WTC11 (cell line): Measurements from ENCODE around the gene FAM193A. TPM values are rescaled to one million over a fixed set of nuclear protein-coding genes. Genes with fewer than 3 reads are reported as not detected.

ENCODE experiments used
- ATAC-seq: fragments of 200-7000 bp; cut with Tn5 transposase; 2 replicates; pipeline ENCODE4 v1.10.0; 2021; ENCODE audit warnings: mild to moderate bottlenecking, moderate library complexity
- CTCF ChIA-PET: fragments of 300-600 bp; sonication (Branson Sonifier 250); formaldehyde crosslinking; loops from one replicate; lab custom pipeline; 2021; ENCODE audit warnings: antibody characterized with exemption; lab: Charles Lee
- POLR2A ChIA-PET: fragments of 350-600 bp; sonication (Branson Sonifier 250); formaldehyde crosslinking; loops from one replicate; lab custom pipeline; 2021; ENCODE audit warnings: antibody characterized with exemption; lab: Charles Lee
- DNase-seq: peaks from one replicate; pipeline ENCODE4 v3.0.0; 2021; ENCODE audit warnings: low spot score
- H3K27ac Mint-ChIP-seq: 2 replicates; pipeline ENCODE4 v1.8.0; 2021; ENCODE audit warnings: mixed read lengths
- H3K27me3 Mint-ChIP-seq: 2 replicates; pipeline ENCODE4 v1.8.0; 2021; ENCODE audit warnings: low read depth, mild to moderate bottlenecking, moderate library complexity, mixed read lengths
- H3K36me3 Mint-ChIP-seq: 2 replicates; pipeline ENCODE4 v1.8.0; 2021; ENCODE audit warnings: mixed read lengths
- H3K4me1 Mint-ChIP-seq: 2 replicates; pipeline ENCODE4 v1.8.0; 2022; ENCODE audit warnings: mixed read lengths
- H3K4me3 Mint-ChIP-seq: 2 replicates; pipeline ENCODE4 v1.8.0; 2021; ENCODE audit warnings: mild to moderate bottlenecking, moderate library complexity, mixed read lengths
- H3K9me3 Mint-ChIP-seq: 2 replicates; pipeline ENCODE4 v1.8.0; 2021; ENCODE audit warnings: mixed read lengths
- ATF2 ChIP-seq: sonication (generic); formaldehyde crosslinking; IDR thresholded peaks from 2 replicates; pipeline ENCODE4 v1.8.1; 2022; ENCODE audit warnings: low read depth, missing genetic modification reagents, borderline replicate concordance
- E2F1 ChIP-seq: sonication (generic); formaldehyde crosslinking; IDR thresholded peaks from 2 replicates; pipeline ENCODE4 v1.8.0; 2022; ENCODE audit warnings: mild to moderate bottlenecking, missing genetic modification reagents
- ESRRA ChIP-seq: sonication (generic); formaldehyde crosslinking; IDR thresholded peaks from 2 replicates; pipeline ENCODE4 v1.8.1; 2022; ENCODE audit warnings: mild to moderate bottlenecking, missing genetic modification reagents, borderline replicate concordance
- FOXK1 ChIP-seq: sonication (generic); formaldehyde crosslinking; IDR thresholded peaks from 2 replicates; pipeline ENCODE4 v1.8.0; 2022; ENCODE audit warnings: mild to moderate bottlenecking, moderate library complexity, missing genetic modification reagents
- GABPB1 ChIP-seq: sonication (generic); formaldehyde crosslinking; IDR thresholded peaks from 2 replicates; pipeline ENCODE4 v1.8.1; 2023; ENCODE audit warnings: mild to moderate bottlenecking, missing genetic modification reagents
- HMGA2 ChIP-seq: fragments of 250-450 bp; sonication (Bioruptor Pico); IDR thresholded peaks from 2 replicates; pipeline ENCODE4 v1.4.0; 2021; ENCODE audit warnings: mild to moderate bottlenecking, moderate library complexity
- IRF2 ChIP-seq: sonication (generic); formaldehyde crosslinking; IDR thresholded peaks from 2 replicates; pipeline ENCODE4 v1.8.0; 2022; ENCODE audit warnings: low read depth, missing genetic modification reagents, borderline replicate concordance
- JAZF1 ChIP-seq: fragments of 250-450 bp; sonication (Bioruptor Pico); IDR thresholded peaks from 2 replicates; pipeline ENCODE4 v1.9.0; 2021; ENCODE audit warnings: moderate library complexity, mild to moderate bottlenecking, inconsistent platforms
- MAX ChIP-seq: sonication (generic); formaldehyde crosslinking; IDR thresholded peaks from 2 replicates; pipeline ENCODE4 v1.8.0; 2022; ENCODE audit warnings: mild to moderate bottlenecking, missing genetic modification reagents
- MXD4 ChIP-seq: fragments of 250-450 bp; sonication (Bioruptor Pico); IDR thresholded peaks from 2 replicates; pipeline ENCODE4 v1.8.0; 2021; ENCODE audit warnings: mild to moderate bottlenecking, moderate library complexity, borderline replicate concordance
- SMAD3 ChIP-seq: sonication (generic); formaldehyde crosslinking; IDR thresholded peaks from 2 replicates; pipeline ENCODE4 v1.8.0; 2022; ENCODE audit warnings: missing genetic modification reagents, mild to moderate bottlenecking, borderline replicate concordance
- STAT6 ChIP-seq: sonication (generic); formaldehyde crosslinking; conservative IDR thresholded peaks from 2 replicates; pipeline ENCODE4 v1.8.1; 2023; ENCODE audit warnings: mild to moderate bottlenecking, low read depth, missing genetic modification reagents, moderate library complexity
- TEAD4 ChIP-seq: sonication (generic); formaldehyde crosslinking; IDR thresholded peaks from 2 replicates; pipeline ENCODE4 v1.8.0; 2022; ENCODE audit warnings: mild to moderate bottlenecking, missing genetic modification reagents
- TP53 ChIP-seq: sonication (generic); formaldehyde crosslinking; IDR thresholded peaks from 2 replicates; pipeline ENCODE4 v1.8.1; 2023; ENCODE audit warnings: mild to moderate bottlenecking, missing genetic modification reagents
- ZBTB21 ChIP-seq: sonication (generic); formaldehyde crosslinking; IDR thresholded peaks from 2 replicates; pipeline ENCODE4 v1.8.1; 2023; ENCODE audit warnings: mild to moderate bottlenecking, missing genetic modification reagents, borderline replicate concordance
- ZNF138 ChIP-seq: sonication (generic); formaldehyde crosslinking; conservative IDR thresholded peaks from 2 replicates; pipeline ENCODE4 v1.8.1; 2022; ENCODE audit warnings: mild to moderate bottlenecking, moderate library complexity, missing genetic modification reagents
- total RNA-seq: library from RNA; stranded (reverse); gene quantifications from 3 replicates; pipeline ENCODE4 v1.2.3, GENCODE V29; 2021
- TF ChIP-seq, protein P1 (sequence below): sonication (generic); formaldehyde crosslinking; IDR thresholded peaks from 2 replicates; pipeline ENCODE4 v1.8.1; 2023; ENCODE audit warnings: mild to moderate bottlenecking, missing genetic modification reagents, moderate library complexity
- TF ChIP-seq, protein P2 (sequence below): sonication (generic); formaldehyde crosslinking; conservative IDR thresholded peaks from 2 replicates; pipeline ENCODE4 v1.8.1; 2022; ENCODE audit warnings: mild to moderate bottlenecking, missing genetic modification reagents
- TF ChIP-seq, protein P3 (sequence below): sonication (generic); formaldehyde crosslinking; IDR thresholded peaks from 2 replicates; pipeline ENCODE4 v1.8.1; 2022; ENCODE audit warnings: mild to moderate bottlenecking, moderate library complexity, missing genetic modification reagents
- TF ChIP-seq, protein P4 (sequence below): fragments of 250-450 bp; sonication (Bioruptor Pico); IDR thresholded peaks from 2 replicates; pipeline ENCODE4 v1.9.0; 2021; ENCODE audit warnings: moderate library complexity, mild to moderate bottlenecking, inconsistent platforms, borderline replicate concordance
- TF ChIP-seq, protein P5 (sequence below): sonication (generic); formaldehyde crosslinking; IDR thresholded peaks from 2 replicates; pipeline ENCODE4 v1.8.1; 2023; ENCODE audit warnings: mild to moderate bottlenecking, missing genetic modification reagents, borderline replicate concordance

Gene FAM193A
- total RNA-seq, 1 experiment from 2014 or later, result 28.1 TPM

- CTCF ChIA-PET, result no interaction called here
- no peak for ATAC-seq
- no peaks in the 10 kb centered on the region for H3K27me3 Mint-ChIP-seq
- TF ChIP-seq, protein P1, sequence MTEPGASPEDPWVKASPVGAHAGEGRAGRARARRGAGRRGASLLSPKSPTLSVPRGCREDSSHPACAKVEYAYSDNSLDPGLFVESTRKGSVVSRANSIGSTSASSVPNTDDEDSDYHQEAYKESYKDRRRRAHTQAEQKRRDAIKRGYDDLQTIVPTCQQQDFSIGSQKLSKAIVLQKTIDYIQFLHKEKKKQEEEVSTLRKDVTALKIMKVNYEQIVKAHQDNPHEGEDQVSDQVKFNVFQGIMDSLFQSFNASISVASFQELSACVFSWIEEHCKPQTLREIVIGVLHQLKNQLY (CRISPR knock-in tag), result no peak
- TF ChIP-seq TEAD4 (CRISPR knock-in tag) (no peak), MXD4 (no peak), STAT6 (CRISPR knock-in tag) (no peak), HMGA2 (CRISPR knock-in tag) (no peak), ZNF138 (no peak), E2F1 (CRISPR knock-in tag) (no peak), JAZF1 (no peak), GABPB1 (CRISPR knock-in tag) (no peak), FOXK1 (CRISPR knock-in tag) (no peak), MAX (CRISPR knock-in tag) (no peak), ESRRA (CRISPR knock-in tag) (no peak), SMAD3 (CRISPR knock-in tag) (no peak), IRF2 (CRISPR knock-in tag) (no peak)
- TF ChIP-seq, protein P2, sequence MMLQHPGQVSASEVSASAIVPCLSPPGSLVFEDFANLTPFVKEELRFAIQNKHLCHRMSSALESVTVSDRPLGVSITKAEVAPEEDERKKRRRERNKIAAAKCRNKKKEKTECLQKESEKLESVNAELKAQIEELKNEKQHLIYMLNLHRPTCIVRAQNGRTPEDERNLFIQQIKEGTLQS (CRISPR knock-in tag), result no peak
- TF ChIP-seq, protein P3, sequence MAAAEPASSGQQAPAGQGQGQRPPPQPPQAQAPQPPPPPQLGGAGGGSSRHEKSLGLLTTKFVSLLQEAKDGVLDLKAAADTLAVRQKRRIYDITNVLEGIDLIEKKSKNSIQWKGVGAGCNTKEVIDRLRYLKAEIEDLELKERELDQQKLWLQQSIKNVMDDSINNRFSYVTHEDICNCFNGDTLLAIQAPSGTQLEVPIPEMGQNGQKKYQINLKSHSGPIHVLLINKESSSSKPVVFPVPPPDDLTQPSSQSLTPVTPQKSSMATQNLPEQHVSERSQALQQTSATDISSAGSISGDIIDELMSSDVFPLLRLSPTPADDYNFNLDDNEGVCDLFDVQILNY (CRISPR knock-in tag), result no peak
- TF ChIP-seq, protein P4, sequence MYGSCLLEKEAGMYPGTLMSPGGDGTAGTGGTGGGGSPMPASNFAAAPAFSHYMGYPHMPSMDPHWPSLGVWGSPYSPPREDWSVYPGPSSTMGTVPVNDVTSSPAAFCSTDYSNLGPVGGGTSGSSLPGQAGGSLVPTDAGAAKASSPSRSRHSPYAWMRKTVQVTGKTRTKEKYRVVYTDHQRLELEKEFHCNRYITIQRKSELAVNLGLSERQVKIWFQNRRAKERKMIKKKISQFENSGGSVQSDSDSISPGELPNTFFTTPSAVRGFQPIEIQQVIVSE, result no peak
- no peaks in the 10 kb centered on the region for H3K9me3 Mint-ChIP-seq
- peak overlapping the region; percentile 69 for H3K27ac Mint-ChIP-seq
- no peak overlapping the region for H3K4me3 Mint-ChIP-seq
- no peak for DNase-seq
- POLR2A ChIA-PET, result no interaction called here
- H3K4me1 Mint-ChIP-seq, result peaks cover 43% of the 10 kb centered on the region
- peaks cover 14% of the 10 kb centered on the region for H3K36me3 Mint-ChIP-seq
Measured at GRCh38 chr4:2623442-2623841, 87.0 kb downstream of the FAM193A start.

DNA sequence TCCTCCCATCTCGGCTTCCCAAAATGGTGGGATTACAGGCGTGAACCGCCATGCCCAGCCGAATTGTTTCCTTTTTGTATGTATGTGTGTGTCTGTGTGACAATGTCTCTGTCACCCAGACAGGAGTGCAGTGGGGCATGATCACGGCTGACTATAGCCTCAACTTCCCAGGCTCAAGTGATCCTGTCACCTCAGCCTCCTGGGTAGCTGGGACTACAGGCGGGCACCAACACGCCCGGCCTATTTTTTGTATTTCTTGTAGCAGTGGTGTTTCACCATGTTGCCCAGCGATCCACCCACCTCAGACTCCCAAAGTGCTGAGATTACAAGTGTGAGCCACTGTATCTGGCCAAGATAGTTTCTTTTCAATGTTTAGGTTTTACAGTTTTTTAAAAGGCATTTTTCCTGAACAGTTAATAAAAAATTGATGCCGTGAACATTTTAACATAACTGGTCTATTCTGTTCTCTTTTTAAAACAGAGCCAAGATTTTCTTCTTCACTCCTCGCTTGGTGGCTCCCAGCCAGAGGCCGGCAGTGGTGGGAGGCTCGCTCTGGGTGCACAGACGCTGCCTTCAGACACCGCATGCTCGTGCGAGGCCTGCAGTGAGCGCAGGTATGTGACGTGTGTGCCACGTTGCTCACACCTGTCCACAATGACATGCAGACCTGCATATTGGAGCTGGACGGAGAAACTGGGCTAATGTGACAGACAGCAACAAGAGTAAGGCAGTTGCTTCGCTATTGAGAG is 88.5 kb downstream of the FAM193A start:
- Mint-ChIP-seq H3K9me3 (no peaks in the 10 kb centered on the region), H3K36me3 (peaks cover 20% of the 10 kb centered on the region), H3K27me3 (no peaks in the 10 kb centered on the region), H3K4me1 (peaks cover 33% of the 10 kb centered on the region), H3K4me3 (no peak overlapping the region), H3K27ac (peak overlapping the region; percentile 83)
- ChIA-PET POLR2A (interaction anchor here (0.6 kb wide), 1 partner anchor 167 kb away, joined by 6 read pairs; no protein-coding TSS in a partner anchor), CTCF (interaction anchor here (0.6 to 1.0 kb wide), 3 partner anchors 32 to 499 kb away, joined by 3 to 4 read pairs (median 3); no protein-coding TSS in a partner anchor)
- DNase-seq (no peak), ATAC-seq (no peak)
- TF ChIP-seq ZBTB21 (no peak), TP53 (CRISPR knock-in tag) (no peak), ATF2 (no peak), IRF2 (CRISPR knock-in tag) (no peak)
- TF ChIP-seq, protein P5, sequence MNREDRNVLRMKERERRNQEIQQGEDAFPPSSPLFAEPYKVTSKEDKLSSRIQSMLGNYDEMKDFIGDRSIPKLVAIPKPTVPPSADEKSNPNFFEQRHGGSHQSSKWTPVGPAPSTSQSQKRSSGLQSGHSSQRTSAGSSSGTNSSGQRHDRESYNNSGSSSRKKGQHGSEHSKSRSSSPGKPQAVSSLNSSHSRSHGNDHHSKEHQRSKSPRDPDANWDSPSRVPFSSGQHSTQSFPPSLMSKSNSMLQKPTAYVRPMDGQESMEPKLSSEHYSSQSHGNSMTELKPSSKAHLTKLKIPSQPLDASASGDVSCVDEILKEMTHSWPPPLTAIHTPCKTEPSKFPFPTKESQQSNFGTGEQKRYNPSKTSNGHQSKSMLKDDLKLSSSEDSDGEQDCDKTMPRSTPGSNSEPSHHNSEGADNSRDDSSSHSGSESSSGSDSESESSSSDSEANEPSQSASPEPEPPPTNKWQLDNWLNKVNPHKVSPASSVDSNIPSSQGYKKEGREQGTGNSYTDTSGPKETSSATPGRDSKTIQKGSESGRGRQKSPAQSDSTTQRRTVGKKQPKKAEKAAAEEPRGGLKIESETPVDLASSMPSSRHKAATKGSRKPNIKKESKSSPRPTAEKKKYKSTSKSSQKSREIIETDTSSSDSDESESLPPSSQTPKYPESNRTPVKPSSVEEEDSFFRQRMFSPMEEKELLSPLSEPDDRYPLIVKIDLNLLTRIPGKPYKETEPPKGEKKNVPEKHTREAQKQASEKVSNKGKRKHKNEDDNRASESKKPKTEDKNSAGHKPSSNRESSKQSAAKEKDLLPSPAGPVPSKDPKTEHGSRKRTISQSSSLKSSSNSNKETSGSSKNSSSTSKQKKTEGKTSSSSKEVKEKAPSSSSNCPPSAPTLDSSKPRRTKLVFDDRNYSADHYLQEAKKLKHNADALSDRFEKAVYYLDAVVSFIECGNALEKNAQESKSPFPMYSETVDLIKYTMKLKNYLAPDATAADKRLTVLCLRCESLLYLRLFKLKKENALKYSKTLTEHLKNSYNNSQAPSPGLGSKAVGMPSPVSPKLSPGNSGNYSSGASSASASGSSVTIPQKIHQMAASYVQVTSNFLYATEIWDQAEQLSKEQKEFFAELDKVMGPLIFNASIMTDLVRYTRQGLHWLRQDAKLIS, result no peak
- TF ChIP-seq, protein P2 (CRISPR knock-in tag), result no peak
